Keratinocyte (primary cell): ENCODE data around the gene SPRED3. TPM values are rescaled to one million over a fixed set of nuclear protein-coding genes. Genes with fewer than 3 reads are reported as not detected.

Experiments
- DNase-seq: peaks from one replicate; pipeline ENCODE4 v3.0.0-alpha.2; 2011; ENCODE audit warnings: low read depth, missing footprints, low spot score
- FAIRE-seq: peaks from 2 replicates; lab custom pipeline; 2011; peaks lifted over from hg19 to GRCh38; lab: Jason Lieb, UNC
- H2AFZ ChIP-seq: 2 replicates; pipeline ENCODE4 v1.6.0; 2012; ENCODE audit warnings: low read length, control low read depth, inconsistent platforms; ENCODE audit not compliant: control insufficient read depth
- H3K27ac ChIP-seq: 2 replicates; pipeline ENCODE4 v1.5.1; 2011; ENCODE audit warnings: low read length; ENCODE audit not compliant: control insufficient read depth, insufficient read depth
- H3K27me3 ChIP-seq: 3 replicates; pipeline ENCODE4 v1.6.0; 2011; ENCODE audit warnings: low read length; ENCODE audit not compliant: control insufficient read depth, insufficient read depth; ENCODE audit errors: extremely low read depth
- H3K36me3 ChIP-seq, 2 experiments: 2 replicates in 1 of 2; 3 replicates in 1 of 2; pipeline ENCODE4 v1.5.1; 2011; ENCODE audit warnings: low read length in 2 of 2, mild to moderate bottlenecking in 1 of 2; ENCODE audit not compliant: control insufficient read depth in 2 of 2, insufficient read depth in 2 of 2; ENCODE audit errors: extremely low read depth in 1 of 2
- H3K4me1 ChIP-seq: 3 replicates; pipeline ENCODE4 v1.5.1; 2011; ENCODE audit warnings: low read length; ENCODE audit not compliant: control insufficient read depth, insufficient read depth; ENCODE audit errors: extremely low read depth
- H3K4me2 ChIP-seq: 3 replicates; pipeline ENCODE4 v1.6.0; 2011; ENCODE audit warnings: low read depth, low read length; ENCODE audit not compliant: control insufficient read depth, insufficient read depth; ENCODE audit errors: extremely low read depth
- H3K4me3 ChIP-seq, 3 experiments: fragments of 200-600 bp in 1 of 3; sonication (generic) in 1 of 3; 2 replicates in 2 of 3; 3 replicates in 1 of 3; pipeline ENCODE4 v1.5.1; 2011 to 2016; ENCODE audit warnings: low read length in 3 of 3, mild to moderate bottlenecking in 3 of 3, control low read depth in 2 of 3, inconsistent platforms in 1 of 3, low read depth in 1 of 3, mixed read lengths in 1 of 3, mixed run types in 1 of 3, moderate library complexity in 1 of 3; ENCODE audit not compliant: control insufficient read depth in 2 of 3, insufficient read depth in 2 of 3; ENCODE audit errors: extremely low read depth in 1 of 3
- H3K79me2 ChIP-seq: 2 replicates; pipeline ENCODE4 v1.6.0; 2012; ENCODE audit warnings: low read length; ENCODE audit not compliant: control insufficient read depth, insufficient read depth
- H3K9ac ChIP-seq: 3 replicates; pipeline ENCODE4 v1.6.0; 2011; ENCODE audit warnings: low read length; ENCODE audit not compliant: control insufficient read depth, insufficient read depth; ENCODE audit errors: extremely low read depth
- H3K9me1 ChIP-seq: 3 replicates; pipeline ENCODE4 v1.6.0; 2011; ENCODE audit warnings: low read length; ENCODE audit not compliant: control insufficient read depth, insufficient read depth; ENCODE audit errors: extremely low read depth
- H3K9me3 ChIP-seq: 2 replicates; pipeline ENCODE4 v1.5.1; 2012; ENCODE audit warnings: low read depth, low read length; ENCODE audit not compliant: control insufficient read depth
- H4K20me1 ChIP-seq: 3 replicates; pipeline ENCODE4 v1.6.0; 2011; ENCODE audit warnings: low read length; ENCODE audit not compliant: control insufficient read depth, insufficient read depth; ENCODE audit errors: extremely low read depth
- CTCF ChIP-seq, 3 experiments: IDR thresholded peaks in 1 of 3; conservative IDR thresholded peaks in 1 of 3; optimal IDR thresholded peaks in 1 of 3; 2 replicates in 2 of 3; 3 replicates in 1 of 3; pipeline versions ENCODE3 to v1.5.1; 2011; ENCODE audit warnings: low read length in 3 of 3, mild to moderate bottlenecking in 3 of 3, moderate library complexity in 2 of 3, control low read depth in 1 of 3, inconsistent platforms in 1 of 3; ENCODE audit not compliant: insufficient read depth in 2 of 3; ENCODE audit errors: extremely low read depth in 1 of 3
- EZH2 ChIP-seq: IDR thresholded peaks from one replicate; pipeline ENCODE4 v1.6.1; 2012; ENCODE audit warnings: inconsistent platforms, mild to moderate bottlenecking, low read length, moderate library complexity
- dilution Hi-C: fragments of 300-500 bp; cut with MboI; formaldehyde crosslinking; loops from one replicate; pipeline ENCODE4 v1.7.0; 2020; ENCODE audit warnings: low sequenced_read_pairs; ENCODE audit not compliant: extremely low pct_ligation_motif_present
- polyA plus RNA-seq, 5 experiments: library from polyadenylated mRNA; depleted of rRNA in 3 of 5; stranded (reverse) in 3 of 5; stranded (forward) in 1 of 5; unstranded in 1 of 5; fragments of >200 nt; gene quantifications; 1 replicate in 1 of 5; 2 replicates in 3 of 5; 3 replicates in 1 of 5; pipeline versions ENCODE4 v1.2.1 to v1.2.3, GENCODE V29; 2011 to 2012; ENCODE audit warnings: missing spikeins in 2 of 5, low read depth in 1 of 5, low replicate concordance in 1 of 5

Gene SPRED3
- polyA plus RNA-seq, 1 donor (not counting 4 experiments of a cell fraction or from before 2014, with no cell fraction given) = 2.6 TPM

GRCh38 chr19:38383184-38383583 lies 5.3 kb upstream of the SPRED3 start:
- no peak overlapping the region for H3K4me2 ChIP-seq
- FAIRE-seq (no peak), DNase-seq (no peak)
- H3K9ac ChIP-seq = no peak overlapping the region
- H3K9me1 ChIP-seq = peaks cover 3% of the 10 kb centered on the region
- dilution Hi-C loops = no loop called here
- H3K27me3 ChIP-seq = no peaks in the 10 kb centered on the region
- peaks cover 16% of the 10 kb centered on the region for H3K4me1 ChIP-seq
- peaks cover 8% of the 10 kb centered on the region for H3K79me2 ChIP-seq
- peaks cover 14% of the 10 kb centered on the region for H4K20me1 ChIP-seq
- H3K36me3 ChIP-seq = peaks cover 24 to 46% of the 10 kb centered on the region in 2 experiments
- no peak overlapping the region for H3K4me3 ChIP-seq
- no peak for TF ChIP-seq EZH2
- no peak for TF ChIP-seq CTCF (optimal IDR thresholded peaks at IDR 0.05 in 1 of 3, IDR thresholded peaks at IDR 0.05 in 1 of 3, conservative IDR thresholded peaks at IDR 0.05 in 1 of 3; ENCODE audit: extremely low read depth in 1 of 3, insufficient read depth in 2 of 3, low read length in 3 of 3)
- H3K9me3 ChIP-seq = no peaks in the 10 kb centered on the region
- H2AFZ ChIP-seq = no peak overlapping the region
- no peak overlapping the region for H3K27ac ChIP-seq

DNA sequence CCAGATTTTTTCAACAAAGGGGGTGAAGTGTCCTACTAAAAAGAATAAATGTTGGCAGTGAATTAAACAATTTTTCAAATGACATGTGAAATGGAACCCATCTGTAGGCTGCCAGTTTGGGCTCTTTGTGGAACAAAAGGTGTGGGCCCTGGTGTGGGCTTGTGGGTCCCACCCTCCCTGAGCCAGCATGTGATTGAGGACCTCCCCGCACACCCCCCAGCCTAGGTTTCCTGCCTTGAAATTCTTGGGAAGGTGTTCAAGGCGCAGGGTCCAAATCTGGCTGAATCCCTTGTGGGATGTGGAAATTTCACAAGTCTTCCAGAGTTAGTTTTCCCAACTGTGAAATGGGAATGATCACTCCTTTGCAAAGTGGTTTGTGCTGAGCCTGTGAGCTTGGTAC lies 4.8 kb upstream of the SPRED3 start:
- DNase-seq (no peak), FAIRE-seq (no peak)
- Histone ChIP-seq H3K9me1 (peaks cover 3% of the 10 kb centered on the region), H3K36me3 (peaks cover 24 to 46% of the 10 kb centered on the region in 2 experiments), H3K27me3 (no peaks in the 10 kb centered on the region), H3K4me1 (peaks cover 16% of the 10 kb centered on the region), H2AFZ (no peak overlapping the region), H3K4me3 (no peak overlapping the region), H4K20me1 (peaks cover 14% of the 10 kb centered on the region), H3K4me2 (no peak overlapping the region), H3K9ac (no peak overlapping the region), H3K27ac (no peak overlapping the region), H3K79me2 (peaks cover 7% of the 10 kb centered on the region), H3K9me3 (no peaks in the 10 kb centered on the region)
- dilution Hi-C loops = no loop called here
- TF ChIP-seq EZH2 = no peak
- TF ChIP-seq CTCF (optimal IDR thresholded peaks at IDR 0.05 in 1 of 3, IDR thresholded peaks at IDR 0.05 in 1 of 3, conservative IDR thresholded peaks at IDR 0.05 in 1 of 3; ENCODE audit: extremely low read depth in 1 of 3, insufficient read depth in 2 of 3, low read length in 3 of 3) = no peak
